HFF-Myc (cell line): ENCODE data around the gene NHEJ1.
A peak's percentile ranks its signal among the peaks of the same experiment; 100 is the strongest.

Experiments used
- DNase-seq: peaks from one replicate; pipeline ENCODE4 v3.0.0-alpha.2; 2011; ENCODE audit warnings: low read depth; ENCODE audit errors: extremely low read depth
- H3K4me3 ChIP-seq: replicated peaks from 2 replicates; pipeline ENCODE4 v1.5.1; 2011; ENCODE audit warnings: low read depth, mild to moderate bottlenecking, control low read depth, low read length
- CTCF ChIP-seq: IDR thresholded peaks from 2 replicates; pipeline ENCODE4 v1.5.1; 2012; ENCODE audit warnings: mild to moderate bottlenecking, low read depth, low read length, control low read depth; ENCODE audit errors: missing control alignments

The NHEJ1 gene

GRCh38 chr2:219123356-219124135 lies 37.1 kb downstream of the NHEJ1 start:
- H3K4me3 ChIP-seq, result no peak overlapping the region
- no peak for DNase-seq
- no peak for TF ChIP-seq CTCF

- no peak for DNase-seq
- no peak overlapping the region for H3K4me3 ChIP-seq
- TF ChIP-seq CTCF, result no peak
Measured at GRCh38 chr2:219122202-219122980, 38.2 kb downstream of the NHEJ1 start.

- no peak for DNase-seq
- no peak overlapping the region for H3K4me3 ChIP-seq
- no peak for TF ChIP-seq CTCF
Measured at GRCh38 chr2:219120082-219120481, 40.5 kb downstream of the NHEJ1 start.

- peak; percentile 73 for TF ChIP-seq CTCF
Measured at GRCh38 chr2:219119422-219120043, 41.1 kb downstream of the NHEJ1 start.

GRCh38 chr2:219118504-219118903 lies 42.1 kb downstream of the NHEJ1 start:
- DNase-seq, result no peak
- no peak overlapping the region for H3K4me3 ChIP-seq
- no peak for TF ChIP-seq CTCF

More at GRCh38 chr2:219119422-219120043, 41.1 kb downstream of the NHEJ1 start:
- H3K4me3 ChIP-seq, result no peak overlapping the region
- no peak for DNase-seq

- H3K4me3 ChIP-seq, result no peak overlapping the region
- TF ChIP-seq CTCF, result no peak
- no peak for DNase-seq
Measured at GRCh38 chr2:219116776-219117646, 43.6 kb downstream of the NHEJ1 start.
